A673 (cell line): ENCODE measurements around the gene SNAP47.

Source experiments
- CTCF ChIP-seq: fragments of 300-800, 200-600 bp; sonication (generic); conservative IDR thresholded peaks from 2 replicates; pipeline ENCODE4 v1.5.1; 2017; ENCODE audit warnings: low read depth, mild to moderate bottlenecking, antibody characterized with exemption, low read length, moderate library complexity, mixed read lengths
- EZH2 ChIP-seq: fragments of 200-600 bp; sonication (generic); IDR thresholded peaks from 2 replicates; pipeline ENCODE4 v1.6.1; 2017; ENCODE audit warnings: borderline replicate concordance, low read depth, mild to moderate bottlenecking, mixed read lengths, antibody characterized with exemption, low read length; ENCODE audit not compliant: poor library complexity, severe bottlenecking

DNA sequence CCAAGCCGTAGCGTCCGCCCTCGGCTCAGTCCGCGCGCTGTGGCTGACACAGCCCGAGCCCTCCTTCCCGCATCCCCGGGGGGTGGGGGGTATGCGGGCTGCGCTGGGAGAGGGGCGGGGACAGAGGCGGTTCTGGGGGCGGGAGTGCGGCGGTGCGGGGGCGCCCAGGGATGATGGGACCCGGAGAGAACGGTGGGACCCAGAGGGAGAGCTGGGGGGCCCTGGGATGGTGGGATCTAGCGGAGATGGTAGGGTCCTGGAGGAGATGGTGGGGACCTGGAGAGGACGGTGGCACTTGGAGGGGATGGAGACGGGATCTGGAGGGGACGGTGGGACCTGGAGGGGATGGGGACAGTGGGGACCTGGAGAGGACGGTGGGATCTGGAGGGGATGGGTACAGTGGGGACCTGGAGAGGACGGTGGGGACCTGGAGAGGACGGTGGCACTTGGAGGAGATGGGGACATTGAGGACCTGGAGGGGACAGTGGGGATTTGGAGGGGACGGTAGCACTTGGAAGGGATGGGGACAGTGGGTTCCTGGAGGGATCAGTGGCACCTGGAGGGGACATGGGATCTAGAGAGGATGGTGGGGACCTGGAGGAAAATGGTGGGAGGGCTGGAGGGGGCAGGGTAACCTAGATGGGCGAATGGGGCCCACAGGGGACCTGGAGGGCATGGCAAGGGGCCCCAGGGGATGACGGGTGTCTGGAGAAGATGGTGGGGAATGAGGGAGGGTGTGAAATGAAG is 477 bp downstream of the SNAP47 start:
- TF ChIP-seq EZH2, result no peak
- TF ChIP-seq CTCF, result no peak
